Measurements from ENCODE around the gene KAZALD1.
A peak's percentile ranks its signal among the peaks of the same experiment; 100 is the strongest.

Gene KAZALD1

GRCh38 chr10:101061624-101062231 is at the start of gene KAZALD1:
Gene KAZALD1, plus strand, starts transcription at chr10:101061989. Its CDS starts 604 bp downstream, at chr10:101062593.
- peak in 2 of 56 donors; percentile 35 to 41 for DNase-seq

GRCh38 chr10:101012525-101013364 is 49.0 kb upstream of the KAZALD1 start:
- DNase-seq = peak in 55 of 56 donors; percentile 35 to 98 (median 88)

GRCh38 chr10:101013365-101013825 is 48.4 kb upstream of the KAZALD1 start:
- no peak for DNase-seq

GRCh38 chr10:101014230-101014884 is 47.4 kb upstream of the KAZALD1 start:
- DNase-seq = peak in 52 of 56 donors; percentile 17 to 93 (median 64)

- peak in 4 of 56 donors; percentile 7 to 31 (median 18) for DNase-seq
Measured at GRCh38 chr10:101014966-101015581, 46.7 kb upstream of the KAZALD1 start.

GRCh38 chr10:101015582-101015973 is 46.2 kb upstream of the KAZALD1 start:
- no peak for DNase-seq

GRCh38 chr10:101016814-101017213 is 45.0 kb upstream of the KAZALD1 start:
- DNase-seq = no peak

- DNase-seq = no peak
Measured at GRCh38 chr10:101018118-101018599, 43.6 kb upstream of the KAZALD1 start.

GRCh38 chr10:101018600-101019439 is 43.0 kb upstream of the KAZALD1 start:
- peak in 55 of 56 donors; percentile 4 to 91 (median 61) for DNase-seq

- DNase-seq = no peak
Measured at GRCh38 chr10:101019440-101019703, 42.4 kb upstream of the KAZALD1 start.

- no peak for DNase-seq
Measured at GRCh38 chr10:101020427-101021075, 41.2 kb upstream of the KAZALD1 start.

- DNase-seq = no peak
Measured at GRCh38 chr10:101021239-101021638, 40.5 kb upstream of the KAZALD1 start.

GRCh38 chr10:101021692-101022251 is 40.0 kb upstream of the KAZALD1 start:
- DNase-seq = no peak

- DNase-seq = no peak
Measured at GRCh38 chr10:101022967-101023705, 38.7 kb upstream of the KAZALD1 start.

GRCh38 chr10:101027106-101027720 is 34.6 kb upstream of the KAZALD1 start:
- no peak for DNase-seq

GRCh38 chr10:101028446-101029337 is 33.1 kb upstream of the KAZALD1 start:
- DNase-seq = no peak

- DNase-seq = no peak
Measured at GRCh38 chr10:101029520-101030295, 32.1 kb upstream of the KAZALD1 start.

Measured in amygdala (tissue), 56 donors.